GM12878 (cell line): ENCODE data around the gene TGM2.
"Not testable (repeated sequence)": the region's sequence is repeated elsewhere in the genome, so short reads cannot be mapped to it uniquely, and the experiment has no call there.

ENCODE experiments used
- EZH2 ChIP-seq: IDR thresholded peaks from 2 replicates; pipeline ENCODE4 v1.6.1; 2012; ENCODE audit warnings: low read depth, mild to moderate bottlenecking, control low read depth, inconsistent platforms, low read length, borderline replicate concordance; ENCODE audit not compliant: control insufficient read depth
- POLR2A ChIP-seq: IDR thresholded peaks from 2 replicates; pipeline ENCODE4 v1.6.1; 2011; ENCODE audit warnings: low read depth, mild to moderate bottlenecking, low read length
- SP1 ChIP-seq: IDR thresholded peaks from one replicate; pipeline ENCODE4 v1.6.1; 2011; ENCODE audit warnings: low read depth, low read length
- TF ChIP-seq, protein P1 (sequence below), 3 experiments: IDR thresholded peaks in 2 of 3; conservative IDR thresholded peaks in 1 of 3; 2 replicates each; pipeline ENCODE4 v1.5.1; 2011; ENCODE audit warnings: low read depth in 3 of 3, low read length in 3 of 3, mild to moderate bottlenecking in 3 of 3, control low read depth in 2 of 3, moderate library complexity in 2 of 3, inconsistent platforms in 1 of 3, mixed read lengths in 1 of 3; ENCODE audit not compliant: control insufficient read depth in 2 of 3, insufficient read depth in 1 of 3; ENCODE audit errors: extremely low read depth in 1 of 3

DNA sequence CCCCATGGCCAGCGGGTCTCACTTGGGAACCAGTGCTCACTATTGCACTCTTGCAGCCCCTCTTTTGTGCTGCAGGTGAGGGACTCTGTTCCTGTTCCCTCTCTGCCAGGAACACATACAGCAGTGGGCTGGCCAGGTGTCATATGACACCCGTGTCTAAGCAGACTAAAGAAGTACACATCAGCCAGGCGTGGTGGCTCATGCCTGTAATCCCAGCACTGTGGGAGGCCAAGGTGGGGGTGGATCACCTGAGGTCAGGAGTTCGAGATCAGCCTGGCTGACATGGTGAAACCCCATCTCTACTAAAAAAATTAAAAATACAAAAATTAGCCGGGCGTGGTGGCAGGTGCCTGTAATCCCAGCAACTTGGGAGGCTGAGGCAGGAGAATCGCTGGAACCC lies 57.2 kb downstream of the TGM2 start:
- TF ChIP-seq POLR2A, EZH2, SP1: not testable (repeated sequence)
- TF ChIP-seq, protein P1, sequence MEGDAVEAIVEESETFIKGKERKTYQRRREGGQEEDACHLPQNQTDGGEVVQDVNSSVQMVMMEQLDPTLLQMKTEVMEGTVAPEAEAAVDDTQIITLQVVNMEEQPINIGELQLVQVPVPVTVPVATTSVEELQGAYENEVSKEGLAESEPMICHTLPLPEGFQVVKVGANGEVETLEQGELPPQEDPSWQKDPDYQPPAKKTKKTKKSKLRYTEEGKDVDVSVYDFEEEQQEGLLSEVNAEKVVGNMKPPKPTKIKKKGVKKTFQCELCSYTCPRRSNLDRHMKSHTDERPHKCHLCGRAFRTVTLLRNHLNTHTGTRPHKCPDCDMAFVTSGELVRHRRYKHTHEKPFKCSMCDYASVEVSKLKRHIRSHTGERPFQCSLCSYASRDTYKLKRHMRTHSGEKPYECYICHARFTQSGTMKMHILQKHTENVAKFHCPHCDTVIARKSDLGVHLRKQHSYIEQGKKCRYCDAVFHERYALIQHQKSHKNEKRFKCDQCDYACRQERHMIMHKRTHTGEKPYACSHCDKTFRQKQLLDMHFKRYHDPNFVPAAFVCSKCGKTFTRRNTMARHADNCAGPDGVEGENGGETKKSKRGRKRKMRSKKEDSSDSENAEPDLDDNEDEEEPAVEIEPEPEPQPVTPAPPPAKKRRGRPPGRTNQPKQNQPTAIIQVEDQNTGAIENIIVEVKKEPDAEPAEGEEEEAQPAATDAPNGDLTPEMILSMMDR (IDR thresholded peaks at IDR 0.05 in 2 of 3, conservative IDR thresholded peaks at IDR 0.05 in 1 of 3; ENCODE audit: control insufficient read depth in 2 of 3, extremely low read depth in 1 of 3, insufficient read depth in 1 of 3, low read depth in 3 of 3, low read length in 3 of 3), result not testable (repeated sequence)
